Fibroblast of lung (primary cell): ENCODE results near the gene NEURL1.

Experiments used
- EZH2 ChIP-seq: IDR thresholded peaks from 2 replicates; pipeline ENCODE4 v1.5.1; 2012; ENCODE audit warnings: low read length, control low read depth, mild to moderate bottlenecking; ENCODE audit errors: missing control alignments
- TF ChIP-seq, protein P1 (sequence below), 2 donors: IDR thresholded peaks in 1 of 2; conservative IDR thresholded peaks in 1 of 2; 1 replicate in 1 of 2; 2 replicates in 1 of 2; pipeline ENCODE4 v1.5.1; 2011 to 2012; ENCODE audit warnings: low read length in 2 of 2, control low read depth in 1 of 2, inconsistent platforms in 1 of 2, low read depth in 1 of 2, mild to moderate bottlenecking in 1 of 2

DNA sequence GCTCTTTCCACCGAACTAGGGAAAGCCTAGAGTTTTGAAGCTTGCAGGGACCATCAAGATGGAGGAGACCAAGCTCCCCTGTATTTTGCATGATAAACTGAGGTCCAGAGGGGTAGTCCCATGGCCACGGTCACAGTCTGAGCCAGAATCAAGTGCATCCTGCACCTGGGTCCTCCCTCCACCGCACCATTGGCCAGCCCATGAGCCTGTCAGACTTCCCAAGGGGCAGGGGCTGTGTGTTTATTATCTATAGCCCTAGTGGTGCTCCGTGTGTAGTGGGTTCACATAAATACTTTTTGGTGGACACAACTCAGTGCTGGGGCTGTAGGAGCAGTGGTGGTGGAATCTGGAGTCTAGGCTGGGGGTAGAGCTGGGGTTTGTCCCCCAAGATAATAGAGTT is 18.1 kb upstream of the NEURL1 start:
- TF ChIP-seq, protein P1, sequence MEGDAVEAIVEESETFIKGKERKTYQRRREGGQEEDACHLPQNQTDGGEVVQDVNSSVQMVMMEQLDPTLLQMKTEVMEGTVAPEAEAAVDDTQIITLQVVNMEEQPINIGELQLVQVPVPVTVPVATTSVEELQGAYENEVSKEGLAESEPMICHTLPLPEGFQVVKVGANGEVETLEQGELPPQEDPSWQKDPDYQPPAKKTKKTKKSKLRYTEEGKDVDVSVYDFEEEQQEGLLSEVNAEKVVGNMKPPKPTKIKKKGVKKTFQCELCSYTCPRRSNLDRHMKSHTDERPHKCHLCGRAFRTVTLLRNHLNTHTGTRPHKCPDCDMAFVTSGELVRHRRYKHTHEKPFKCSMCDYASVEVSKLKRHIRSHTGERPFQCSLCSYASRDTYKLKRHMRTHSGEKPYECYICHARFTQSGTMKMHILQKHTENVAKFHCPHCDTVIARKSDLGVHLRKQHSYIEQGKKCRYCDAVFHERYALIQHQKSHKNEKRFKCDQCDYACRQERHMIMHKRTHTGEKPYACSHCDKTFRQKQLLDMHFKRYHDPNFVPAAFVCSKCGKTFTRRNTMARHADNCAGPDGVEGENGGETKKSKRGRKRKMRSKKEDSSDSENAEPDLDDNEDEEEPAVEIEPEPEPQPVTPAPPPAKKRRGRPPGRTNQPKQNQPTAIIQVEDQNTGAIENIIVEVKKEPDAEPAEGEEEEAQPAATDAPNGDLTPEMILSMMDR (conservative IDR thresholded peaks at IDR 0.05 in 1 of 2, IDR thresholded peaks at IDR 0.05 in 1 of 2; ENCODE audit: low read depth in 1 of 2, low read length in 2 of 2): no peak
- TF ChIP-seq EZH2: no peak
